Pancreas (tissue), 10 donors: ENCODE data around the gene NAP1L4. TPM values are rescaled to one million over a fixed set of nuclear protein-coding genes. Genes with fewer than 3 reads are reported as not detected.
A peak's percentile ranks its signal among the peaks of the same experiment; 100 is the strongest.

ENCODE experiments used
- ATAC-seq, 4 donors: fragments of 200-7000 bp; cut with Tn5 transposase; one replicate each; pipeline versions ENCODE4 v1.8.0 to v1.9.1; 2020; ENCODE audit warnings: mild to moderate bottlenecking in 4 of 4, moderate library complexity in 4 of 4
- DNase-seq, 6 donors: peaks; one replicate each; pipeline ENCODE4 v3.0.0-alpha.2; 2020
- FAIRE-seq: peaks from 2 replicates; lab custom pipeline; 2012; peaks lifted over from hg19 to GRCh38; lab: Jason Lieb, UNC
- H3K27ac ChIP-seq, 4 donors: fragments of 200-600 bp; sonication (generic); 1 replicate in 3 of 4; 2 replicates in 1 of 4; pipeline versions ENCODE4 v1.5.0 to v1.8.0; 2020
- H3K27me3 ChIP-seq, 4 donors: fragments of 200-600 bp; one replicate each; pipeline ENCODE4 v1.8.0; 2021
- H3K36me3 ChIP-seq, 3 donors: fragments of 200-600 bp; sonication (generic) in 1 of 3; one replicate each; pipeline versions ENCODE4 v1.5.0 to v1.8.0; 2020 to 2021
- H3K4me1 ChIP-seq, 3 donors: fragments of 200-600 bp; one replicate each; pipeline ENCODE4 v1.8.0; 2021
- H3K4me3 ChIP-seq, 4 donors: fragments of 200-600 bp; sonication (generic) in 2 of 4; one replicate each; pipeline versions ENCODE4 v1.5.0 to v1.8.0; 2020 to 2021
- H3K9me3 ChIP-seq, 4 donors: fragments of 200-600 bp; one replicate each; pipeline ENCODE4 v1.8.0; 2021
- WGBS, 2 donors: extraction: QIAGEN DNeasy Blood & Tissue Kit; methylation state at CpG; one replicate each; pipeline ENCODE4 v1.1.7; 2013; 5-methylcytosine and 5-hydroxymethylcytosine counted together
- intact Hi-C, 3 donors: fragments of 100-400 bp; cut with DNase I; formaldehyde crosslinking; loops; one replicate each; pipeline versions ENCODE4 v1.11.1 to v1.14.2; 2022
- polyA plus RNA-seq, 2 donors: library from polyadenylated mRNA; stranded (reverse); fragments of 200-250 nt; gene quantifications; one replicate each; pipeline ENCODE4 v1.2.3, GENCODE V29; 2013
- total RNA-seq, 6 donors: library from RNA; stranded (reverse); fragmentation: NEBNext Ultra II Directional in 4 of 6; extraction: Animal tissue kit (Norgen Biotek cat#: 25700) in 4 of 6; gene quantifications; one replicate each; pipeline versions ENCODE4 v1.2.1 to v1.2.4, GENCODE V29; 2021 to 2023
- TF ChIP-seq, protein P1 (sequence below), 4 donors: fragments of 200-600 bp; sonication (generic) in 3 of 4; IDR thresholded peaks; one replicate each; pipeline versions ENCODE4 v1.5.0 to v1.8.0; 2021; ENCODE audit warnings: antibody characterized with exemption in 4 of 4
- donor health status: healthy with polysubstance abuse.
- donor health status: DM: no; HTN: no; CAD: no; lungs with moderate emphysema.
- donor health status: DM: no; HTN: no; CAD: no.
- donor health status: control.
- donor health status: control.
- donor health status: Bipolar disorder and iron deficiency.
- donor health status: DM: yes; HTN: yes; CAD: no.
- donor health status: DM: no; HTN: no; CAD: no.
- donor health status: DM: no; HTN: no; CAD: no.
- donor health status: DM: yes; HTN: yes; CAD: no.

The NAP1L4 gene
- total and polyA plus RNA-seq, 8 donors: 29.3 to 67.4 (median 41.0) TPM

DNA sequence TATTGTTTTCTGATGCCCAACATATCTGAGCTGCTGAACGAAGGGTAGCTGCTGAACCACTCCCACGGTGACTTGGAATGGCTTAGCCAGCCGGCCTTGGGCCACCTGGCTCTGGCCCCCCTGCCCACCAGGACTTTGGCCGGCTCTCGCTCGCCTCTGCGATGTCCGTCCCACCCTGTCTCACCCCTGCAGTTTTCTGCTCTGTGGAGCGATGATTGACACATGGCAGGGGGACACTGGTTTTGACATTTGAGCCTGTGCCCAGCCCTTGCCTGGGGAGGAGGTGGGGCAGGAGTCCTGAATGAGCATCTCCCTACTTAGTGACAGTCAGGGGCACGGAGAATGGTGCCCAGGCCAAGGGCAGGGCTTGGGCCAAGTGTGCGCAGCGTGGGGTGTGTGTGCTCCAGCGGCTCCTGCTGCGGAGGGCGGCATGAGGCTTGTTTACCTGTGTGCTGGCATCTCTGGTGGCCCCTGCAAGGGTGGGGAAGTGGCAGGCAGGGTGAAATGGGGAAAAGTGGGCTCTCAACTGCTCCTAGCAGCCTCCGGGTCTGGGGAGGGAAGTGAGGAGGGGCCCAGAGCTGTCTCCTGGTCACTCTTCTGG is 90.8 kb downstream of the NAP1L4 start:
- peak overlapping the region in 2 of 4 donors; percentile 55 to 69 for H3K4me3 ChIP-seq
- peak in 2 of 6 donors; percentile 55 to 67 for DNase-seq
- peaks cover 0 to 7% (median 5%) of the 10 kb centered on the region in 3 donors for H3K4me1 ChIP-seq
- TF ChIP-seq, protein P1, sequence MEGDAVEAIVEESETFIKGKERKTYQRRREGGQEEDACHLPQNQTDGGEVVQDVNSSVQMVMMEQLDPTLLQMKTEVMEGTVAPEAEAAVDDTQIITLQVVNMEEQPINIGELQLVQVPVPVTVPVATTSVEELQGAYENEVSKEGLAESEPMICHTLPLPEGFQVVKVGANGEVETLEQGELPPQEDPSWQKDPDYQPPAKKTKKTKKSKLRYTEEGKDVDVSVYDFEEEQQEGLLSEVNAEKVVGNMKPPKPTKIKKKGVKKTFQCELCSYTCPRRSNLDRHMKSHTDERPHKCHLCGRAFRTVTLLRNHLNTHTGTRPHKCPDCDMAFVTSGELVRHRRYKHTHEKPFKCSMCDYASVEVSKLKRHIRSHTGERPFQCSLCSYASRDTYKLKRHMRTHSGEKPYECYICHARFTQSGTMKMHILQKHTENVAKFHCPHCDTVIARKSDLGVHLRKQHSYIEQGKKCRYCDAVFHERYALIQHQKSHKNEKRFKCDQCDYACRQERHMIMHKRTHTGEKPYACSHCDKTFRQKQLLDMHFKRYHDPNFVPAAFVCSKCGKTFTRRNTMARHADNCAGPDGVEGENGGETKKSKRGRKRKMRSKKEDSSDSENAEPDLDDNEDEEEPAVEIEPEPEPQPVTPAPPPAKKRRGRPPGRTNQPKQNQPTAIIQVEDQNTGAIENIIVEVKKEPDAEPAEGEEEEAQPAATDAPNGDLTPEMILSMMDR (IDR thresholded peaks at IDR 0.05): no peak
- intact Hi-C loops: no loop called here
- H3K27me3 ChIP-seq: no peaks in the 10 kb centered on the region
- H3K9me3 ChIP-seq: no peaks in the 10 kb centered on the region
- 85% methylated on average over 15 to 16 of the region's 16 CpGs for WGBS, 2 donors
- ATAC-seq: peak in 3 of 4 donors; percentile 3 to 6 (median 4)
- no peak for FAIRE-seq
- no peaks in the 10 kb centered on the region for H3K36me3 ChIP-seq
- H3K27ac ChIP-seq: peak overlapping the region in 2 of 4 donors; percentile 58 to 72

DNA sequence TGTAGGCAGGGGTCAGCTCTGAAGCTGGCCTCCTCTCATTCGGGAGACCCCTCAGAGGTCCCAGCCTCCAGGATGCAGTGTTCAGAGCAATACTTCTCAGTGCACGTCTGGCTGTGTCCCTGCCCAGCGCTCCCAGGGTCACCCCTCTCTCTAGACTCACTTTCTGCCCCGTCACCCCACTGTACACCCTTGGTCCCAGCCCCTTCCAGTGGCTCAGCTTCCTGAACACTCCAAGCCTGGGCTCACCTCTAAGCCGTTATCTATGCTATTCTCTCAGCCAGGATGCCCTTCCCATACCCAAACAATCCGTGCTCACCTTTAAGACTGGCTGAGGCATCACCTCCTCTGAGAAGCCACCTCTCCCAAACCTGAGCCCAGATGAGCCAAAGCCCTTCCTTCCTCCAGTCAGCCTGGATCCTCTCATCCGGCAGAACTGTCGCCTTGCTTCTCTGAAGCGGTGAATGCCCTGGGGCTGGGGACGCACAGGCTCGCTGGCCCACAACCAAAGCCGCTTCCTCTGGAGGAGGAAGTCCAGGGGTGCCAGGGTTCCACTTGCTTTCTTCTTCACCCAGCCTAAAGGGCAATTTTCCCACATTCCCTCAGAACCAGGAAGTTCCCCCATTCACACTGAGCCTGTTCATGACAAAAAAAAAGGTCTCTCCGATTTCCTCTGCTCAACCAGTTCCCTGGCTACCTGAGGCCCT is 92.9 kb downstream of the NAP1L4 start:
- FAIRE-seq (no peak), ATAC-seq (peak in 2 of 4 donors; percentile 3 to 6), DNase-seq (peak in 1 of 6 donors; percentile 46)
- Histone ChIP-seq H3K27ac (peak overlapping the region in 3 of 4 donors; percentile 28 to 66 (median 63)), H3K36me3 (no peaks in the 10 kb centered on the region), H3K4me1 (peaks cover 0 to 7% (median 5%) of the 10 kb centered on the region in 3 donors), H3K4me3 (no peak overlapping the region), H3K9me3 (no peaks in the 10 kb centered on the region), H3K27me3 (no peaks in the 10 kb centered on the region)
- TF ChIP-seq, protein P1 (IDR thresholded peaks at IDR 0.05): no peak
- intact Hi-C loops: loop anchor here in 2 of 3 donors (10.0 kb wide), 3 partner anchors 364 to 594 kb away; partner anchors contain the start of genes C11orf21 (in 1 of the 2) and TSPAN32 (in 1 of the 2)
- 72 to 76% methylated on average over 13 of the region's 13 CpGs for WGBS, 2 donors

DNA sequence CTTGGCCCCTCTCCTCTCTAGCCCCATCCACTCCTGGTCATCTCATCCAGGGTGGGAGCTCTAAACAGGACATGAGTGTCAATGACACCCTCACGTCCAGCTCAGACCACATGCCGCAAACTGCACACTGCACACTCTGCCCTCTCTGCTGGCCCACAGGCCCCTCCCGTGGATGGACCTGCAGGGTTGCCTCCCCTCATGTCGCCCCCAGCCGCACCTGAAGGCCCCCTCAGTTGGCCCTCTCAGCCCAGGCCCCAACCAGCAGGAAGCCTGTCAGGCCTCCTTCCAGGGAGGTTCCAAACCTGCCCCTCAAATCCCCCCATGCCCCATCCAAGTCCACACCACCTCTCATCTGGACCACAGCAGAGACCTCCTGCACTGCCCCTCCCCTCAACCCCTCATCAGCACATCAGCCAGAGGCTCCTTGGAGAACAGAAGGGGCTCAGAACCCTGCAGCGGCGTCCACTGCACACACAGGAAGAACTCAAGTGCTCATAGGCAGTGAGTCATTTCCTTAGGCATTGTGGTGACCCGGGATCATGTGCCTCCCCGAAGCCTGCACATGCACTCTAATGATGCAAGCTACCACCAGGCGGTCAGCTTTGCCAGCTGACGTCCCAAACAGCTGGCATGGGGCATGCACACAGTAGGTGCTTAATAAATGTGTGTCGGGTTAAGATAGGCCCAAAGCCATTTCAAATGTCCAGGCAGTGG is 93.6 kb downstream of the NAP1L4 start:
- intact Hi-C loops: loop anchor here in 2 of 3 donors (10.0 kb wide), 3 partner anchors 364 to 594 kb away; partner anchors contain the start of genes C11orf21 (in 1 of the 2) and TSPAN32 (in 1 of the 2)
- Histone ChIP-seq H3K36me3 (no peaks in the 10 kb centered on the region), H3K4me1 (peaks cover 0 to 7% (median 5%) of the 10 kb centered on the region in 3 donors), H3K9me3 (no peaks in the 10 kb centered on the region), H3K4me3 (no peak overlapping the region), H3K27me3 (no peaks in the 10 kb centered on the region), H3K27ac (peak overlapping the region in 2 of 4 donors; percentile 63 to 66)
- ATAC-seq (peak in 2 of 4 donors; percentile 11 to 43), DNase-seq (peak in 2 of 6 donors; percentile 55 to 65), FAIRE-seq (no peak)
- TF ChIP-seq, protein P1 (IDR thresholded peaks at IDR 0.05): no peak
- WGBS, 2 donors: 78 to 82% methylated on average over 12 of the region's 12 CpGs

DNA sequence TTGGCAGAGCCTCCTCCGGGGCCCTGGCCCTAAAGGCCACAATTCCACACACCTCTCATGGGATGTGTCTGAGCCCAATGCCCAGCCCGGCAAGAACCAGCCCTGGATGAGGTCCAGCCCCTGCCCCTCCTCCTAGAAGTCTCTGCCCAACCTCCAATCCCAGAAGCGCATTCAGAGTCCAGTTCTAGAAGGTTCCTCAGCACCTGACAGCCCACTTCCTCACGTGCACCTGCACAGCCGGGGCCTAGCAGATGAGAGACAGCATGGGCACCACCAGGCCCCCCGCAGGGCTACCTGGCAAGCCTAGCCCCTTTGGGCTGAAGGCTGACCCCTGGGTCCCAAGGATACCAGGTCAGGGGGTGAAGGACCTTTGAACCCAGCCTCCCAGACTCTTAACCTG is 95.1 kb downstream of the NAP1L4 start:
- Histone ChIP-seq H3K4me1 (peaks cover under 1 to 10% (median 4%) of the 10 kb centered on the region in 3 donors), H3K4me3 (no peak overlapping the region), H3K9me3 (no peaks in the 10 kb centered on the region), H3K27ac (no peak overlapping the region), H3K36me3 (no peaks in the 10 kb centered on the region), H3K27me3 (no peaks in the 10 kb centered on the region)
- intact Hi-C loops: loop anchor here in 2 of 3 donors (10.0 kb wide), 3 partner anchors 362 to 592 kb away; partner anchors contain the start of genes C11orf21 (in 1 of the 2) and TSPAN32 (in 1 of the 2)
- TF ChIP-seq, protein P1 (IDR thresholded peaks at IDR 0.05): no peak
- ATAC-seq: no peak
- peak in 2 of 6 donors; percentile 26 to 57 for DNase-seq
- no peak for FAIRE-seq
- 90 to 92% methylated on average over 6 of the region's 6 CpGs for WGBS, 2 donors
